Heart left ventricle (tissue), 16 donors: ENCODE data around the gene SRGAP3. TPM values are rescaled to one million over a fixed set of nuclear protein-coding genes. Genes with fewer than 3 reads are reported as not detected.

Source experiments
- ATAC-seq, 4 donors: fragments of 200-7000 bp; cut with Tn5 transposase; one replicate each; pipeline ENCODE4 v1.9.1; 2020 to 2022; ENCODE audit warnings: moderate library complexity in 4 of 4, mild to moderate bottlenecking in 3 of 4, moderate number of reproducible peaks in 1 of 4
- DNase-seq, 5 donors: peaks; one replicate each; pipeline ENCODE4 v3.0.0-alpha.2; 2020
- H3K27ac ChIP-seq, 12 donors: fragments of 200-600 bp; sonication (generic) in 4 of 12; one replicate each; pipeline versions ENCODE4 v1.5.0 to v1.8.0; 2016 to 2022; ENCODE audit warnings: mild to moderate bottlenecking in 2 of 12
- H3K27me3 ChIP-seq, 9 donors: fragments of 200-600 bp; sonication (generic) in 2 of 9; one replicate each; pipeline versions ENCODE4 v1.5.1 to v1.8.0; 2016 to 2022; ENCODE audit warnings: mild to moderate bottlenecking in 3 of 9
- H3K36me3 ChIP-seq, 9 donors: fragments of 200-600 bp; sonication (generic) in 2 of 9; one replicate each; pipeline versions ENCODE4 v1.5.0 to v1.8.0; 2018 to 2022; ENCODE audit warnings: mild to moderate bottlenecking in 2 of 9
- H3K4me1 ChIP-seq, 12 donors: fragments of 200-600 bp; sonication (generic) in 4 of 12; one replicate each; pipeline versions ENCODE4 v1.5.0 to v1.8.0; 2016 to 2022; ENCODE audit warnings: mild to moderate bottlenecking in 3 of 12
- H3K4me3 ChIP-seq, 12 donors: fragments of 200-600 bp; sonication (generic) in 4 of 12; one replicate each; pipeline versions ENCODE4 v1.5.0 to v1.8.0; 2017 to 2022; ENCODE audit warnings: mild to moderate bottlenecking in 9 of 12, moderate library complexity in 4 of 12
- H3K9me3 ChIP-seq, 12 donors: fragments of 200-600 bp; sonication (generic) in 4 of 12; one replicate each; pipeline versions ENCODE4 v1.5.0 to v1.8.0; 2016 to 2022; ENCODE audit warnings: mild to moderate bottlenecking in 1 of 12
- CTCF ChIP-seq, 12 donors: fragments of 200-600 bp; sonication (generic) in 4 of 12; IDR thresholded peaks; one replicate each; pipeline versions ENCODE4 v1.5.0 to v1.8.0; 2018 to 2022; ENCODE audit warnings: antibody characterized with exemption in 12 of 12, mild to moderate bottlenecking in 5 of 12
- POLR2A ChIP-seq, 2 donors: fragments of 450-650 bp; IDR thresholded peaks; one replicate each; pipeline ENCODE4 v1.6.1; 2017; ENCODE audit warnings: antibody characterized with exemption in 2 of 2, mild to moderate bottlenecking in 2 of 2, moderate library complexity in 2 of 2
- WGBS, 4 donors: extraction: QIAGEN DNeasy Blood & Tissue Kit in 2 of 4; methylation state at CpG; one replicate each; pipeline versions ENCODE4 v1.1.5 to v1.1.7; 2013 to 2018; 5-methylcytosine and 5-hydroxymethylcytosine counted together
- intact Hi-C, 10 donors: fragments of 100-400 bp; cut with DNase I; formaldehyde crosslinking; loops; one replicate each; pipeline versions ENCODE4 v1.11.1 to v1.14.2; 2022
- polyA plus RNA-seq, 2 donors: library from polyadenylated mRNA; stranded (reverse); fragments of 200-250 nt; gene quantifications; one replicate each; pipeline ENCODE4 v1.2.3, GENCODE V29; 2013
- total RNA-seq, 9 donors: library from RNA; depleted of rRNA in 2 of 9; stranded (reverse); fragments of >200 nt in 2 of 9; fragmentation: NEBNext Ultra II Directional in 3 of 9; extraction: Animal tissue kit (Norgen Biotek cat#: 25700) in 3 of 9; gene quantifications; one replicate each; pipeline versions ENCODE4 v1.1.0 to v1.2.4, GENCODE V29; 2016 to 2023
- donor health status: ischemic (EF 13 %, LVEDD 7.1; RV severe dilation, severe dysfunction).
- donor health status: healthy with polysubstance abuse.
- donor health status: DM: no; HTN: yes; CAD: no.
- donor health status: DM: no; HTN: no; CAD: no.
- donor health status: ischemic (EF 25% LVEDD 6.9; RV normal size, moderate dysfunction).
- donor health status: ischemic (EF 25% LVEDD 5.7; RV mildly dilated, moderate dysfunction).
- donor health status: healthy.
- donor health status: DM: yes; HTN: yes; CAD: no.
- donor health status: ischemic (EF 35%, LVEDD 5.7; RV mildly dilated, moderate dysfunction).
- donor health status: nonischemic (EF 11% LVEDD 7.7; RV severe dilation, severe dysfunction).
- donor health status: DM: yes; HTN: yes; CAD: no.
- donor health status: PGD.
- donor health status: ischemic (EF 29% LVEDD 5.4; RV normal size, mild dysfunction).
- donor health status: nonischemic (EF 23%, LVEDD 6.1; RV moderate dilation, normal function).

SRGAP3 gene
- total and polyA plus RNA-seq, 11 donors: 1.4 to 16.8 (median 9.0) TPM

DNA sequence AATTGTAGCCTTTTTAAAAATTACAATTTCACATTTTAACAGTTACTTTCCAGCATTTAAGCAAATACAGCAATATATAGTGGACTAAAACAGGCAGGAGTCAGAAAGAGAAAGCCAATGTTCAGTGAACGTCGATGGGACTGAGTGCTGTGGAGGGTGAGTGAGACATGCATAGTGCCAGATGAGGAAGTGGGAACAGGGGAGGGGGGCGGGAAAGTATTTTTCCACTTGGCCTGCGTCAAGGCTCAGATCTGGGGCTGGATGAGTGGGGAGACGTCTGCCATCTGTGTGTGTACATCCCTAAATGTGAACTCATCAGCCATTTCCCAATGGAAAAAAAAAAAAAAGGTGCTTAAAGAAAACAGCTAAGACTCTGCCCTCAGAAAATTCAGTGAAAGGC lies 266.9 kb downstream of the SRGAP3 start:
- DNase-seq: no peak
- TF ChIP-seq CTCF (IDR thresholded peaks at IDR 0.05) (no peak), POLR2A (IDR thresholded peaks at IDR 0.05) (no peak)
- intact Hi-C loops: no loop called here
- peak in 2 of 4 donors; percentile 30 to 56 for ATAC-seq
- H3K4me1 ChIP-seq: peaks cover 0 to 9% (median 0%) of the 10 kb centered on the region in 12 donors
- H3K27me3 ChIP-seq: no peaks in the 10 kb centered on the region
- H3K27ac ChIP-seq: no peak overlapping the region
- H3K4me3 ChIP-seq: no peak overlapping the region
- H3K9me3 ChIP-seq: peaks cover 0 to 10% (median 0%) of the 10 kb centered on the region in 12 donors
- H3K36me3 ChIP-seq: no peaks in the 10 kb centered on the region
- 40 to 45% (median 41%) methylated on average over 5 of the region's 5 CpGs for WGBS, 4 donors

GRCh38 chr3:8981700-8982099 lies 267.7 kb downstream of the SRGAP3 start:
- no peaks in the 10 kb centered on the region for H3K36me3 ChIP-seq
- 83 to 89% (median 87%) methylated on average over 9 of the region's 9 CpGs for WGBS, 4 donors
- H3K9me3 ChIP-seq: peaks cover 0 to 10% (median 0%) of the 10 kb centered on the region in 12 donors
- no peak overlapping the region for H3K27ac ChIP-seq
- TF ChIP-seq POLR2A (IDR thresholded peaks at IDR 0.05): no peak
- TF ChIP-seq CTCF (IDR thresholded peaks at IDR 0.05): no peak
- no peak overlapping the region for H3K4me3 ChIP-seq
- H3K4me1 ChIP-seq: peaks cover 0 to 9% (median 0%) of the 10 kb centered on the region in 12 donors
- ATAC-seq (peak in 1 of 4 donors; percentile 43), DNase-seq (no peak)
- intact Hi-C loops: no loop called here
- H3K27me3 ChIP-seq: no peaks in the 10 kb centered on the region

DNA sequence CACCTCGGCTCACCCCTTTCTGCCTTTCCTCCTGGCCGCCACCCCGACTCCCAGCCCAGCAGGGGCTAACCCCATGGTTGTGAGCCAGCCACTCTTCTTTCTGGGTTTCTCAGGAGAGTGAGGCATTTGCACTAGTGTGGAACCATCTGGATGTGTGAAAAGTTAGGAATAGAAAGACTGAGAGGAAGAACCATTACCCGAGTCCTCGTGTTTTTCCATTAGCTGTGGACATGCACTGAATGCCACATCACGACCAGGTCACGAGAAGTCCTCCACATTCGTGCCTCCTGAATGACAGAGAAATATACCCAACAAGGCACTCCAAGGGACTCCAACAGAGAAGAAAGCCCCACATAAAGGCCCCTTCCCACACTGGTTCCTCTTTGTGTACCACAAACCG lies 268.1 kb downstream of the SRGAP3 start:
- WGBS, 4 donors: 85 to 89% (median 89%) methylated on average over 6 to 9 of the region's 9 CpGs
- no peak for TF ChIP-seq CTCF (IDR thresholded peaks at IDR 0.05)
- no peak for TF ChIP-seq POLR2A (IDR thresholded peaks at IDR 0.05)
- H3K27ac ChIP-seq: peak overlapping the region in 1 of 12 donors; percentile 2
- no peak overlapping the region for H3K4me3 ChIP-seq
- DNase-seq (no peak), ATAC-seq (no peak)
- no peaks in the 10 kb centered on the region for H3K27me3 ChIP-seq
- intact Hi-C loops: no loop called here
- no peaks in the 10 kb centered on the region for H3K36me3 ChIP-seq
- peaks cover 0 to 10% (median 0%) of the 10 kb centered on the region in 12 donors for H3K9me3 ChIP-seq
- H3K4me1 ChIP-seq: peaks cover 0 to 9% (median 0%) of the 10 kb centered on the region in 12 donors

DNA sequence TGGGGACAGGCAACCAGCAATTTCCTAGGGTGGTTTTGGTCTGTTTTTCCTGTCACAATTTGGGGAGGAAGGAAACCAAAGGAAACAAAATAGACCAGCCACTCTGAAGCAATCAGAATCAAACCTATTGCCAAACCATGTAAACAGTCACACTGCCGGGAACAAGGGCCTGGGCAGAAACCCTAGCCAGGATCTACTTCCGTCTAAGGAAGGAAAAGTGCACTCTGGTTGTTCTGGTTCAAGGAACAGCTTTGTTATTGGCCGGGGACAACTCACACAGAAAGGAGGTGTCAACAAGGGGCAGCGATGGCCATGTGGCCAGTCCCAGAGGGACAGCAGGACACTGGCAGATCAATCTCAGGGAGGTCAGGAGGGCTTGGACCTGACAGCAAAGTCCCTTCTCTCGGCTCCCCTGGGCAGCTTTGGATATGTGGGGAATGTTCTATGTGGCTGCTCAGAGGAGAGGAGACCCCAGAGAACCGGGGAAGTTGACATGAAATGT lies 268.6 kb downstream of the SRGAP3 start:
- Histone ChIP-seq H3K4me1 (peaks cover 0 to 9% (median 0%) of the 10 kb centered on the region in 12 donors), H3K36me3 (no peaks in the 10 kb centered on the region), H3K27me3 (no peaks in the 10 kb centered on the region), H3K4me3 (no peak overlapping the region), H3K9me3 (peaks cover 0 to 10% (median 0%) of the 10 kb centered on the region in 12 donors), H3K27ac (peak overlapping the region in 1 of 12 donors; percentile 2)
- ATAC-seq: peak in 1 of 4 donors; percentile 25
- DNase-seq: no peak
- 55 to 68% (median 60%) methylated on average over 6 of the region's 6 CpGs for WGBS, 4 donors
- TF ChIP-seq CTCF (IDR thresholded peaks at IDR 0.05) (no peak), POLR2A (IDR thresholded peaks at IDR 0.05) (no peak)
- intact Hi-C loops: no loop called here
